Muscle of leg (tissue), 11 donors: ENCODE measurements around the gene PRICKLE1. TPM values are rescaled to one million over a fixed set of nuclear protein-coding genes. Genes with fewer than 3 reads are reported as not detected.

Experiments
- DNase-seq: peaks from one replicate; pipeline ENCODE4 v3.0.0; 2013
- H3K27ac ChIP-seq: one replicate; pipeline ENCODE4 v1.5.1; 2013; ENCODE audit warnings: mild to moderate bottlenecking, low read length, control low read depth
- H3K27me3 ChIP-seq: one replicate; pipeline ENCODE4 v1.6.1; 2013; ENCODE audit warnings: low read length; ENCODE audit not compliant: control insufficient read depth, insufficient read depth
- H3K36me3 ChIP-seq: one replicate; pipeline ENCODE4 v1.6.1; 2013; ENCODE audit warnings: low read length; ENCODE audit not compliant: control insufficient read depth, insufficient read depth
- H3K4me1 ChIP-seq: one replicate; pipeline ENCODE4 v1.6.1; 2013; ENCODE audit warnings: low read length; ENCODE audit not compliant: control insufficient read depth, insufficient read depth
- H3K4me3 ChIP-seq: one replicate; pipeline ENCODE4 v1.5.1; 2013; ENCODE audit warnings: low read length, control low read depth
- H3K9me3 ChIP-seq: replicated peaks from 2 replicates; pipeline ENCODE4 v1.6.1; 2013; ENCODE audit warnings: low read depth, low read length; ENCODE audit not compliant: control insufficient read depth
- WGBS: methylation state at CpG from one replicate; pipeline ENCODE4 v1.1.5; 2013; ENCODE audit warnings: missing lambda C conversion rate; ENCODE audit not compliant: insufficient coverage; 5-methylcytosine and 5-hydroxymethylcytosine counted together
- polyA plus RNA-seq, 8 donors: library from polyadenylated mRNA; unstranded; fragments of 120-200 nt; gene quantifications; one replicate each; pipeline versions ENCODE4 v1.2.1 to v1.2.3, GENCODE V29; 2013; ENCODE audit warnings: inconsistent platforms in 1 of 8, low replicate concordance in 1 of 8; ENCODE audit not compliant: insufficient read length in 8 of 8, insufficient read depth in 1 of 8
- total RNA-seq: library from RNA; stranded (reverse); fragments of 120-200 nt; gene quantifications from one replicate; pipeline ENCODE4 v1.2.4, GENCODE V29; 2013

The PRICKLE1 gene
- total and polyA plus RNA-seq, 9 donors: 12.9 to 32.3 (median 27.1) TPM

GRCh38 chr12:42410340-42410739 lies 179.2 kb downstream of the PRICKLE1 start:
- DNase-seq: no peak
- Histone ChIP-seq H3K4me1 (no peaks in the 10 kb centered on the region), H3K36me3 (peaks cover 4% of the 10 kb centered on the region), H3K4me3 (no peak overlapping the region), H3K27ac (no peak overlapping the region), H3K9me3 (no peaks in the 10 kb centered on the region), H3K27me3 (no peaks in the 10 kb centered on the region)
- WGBS: no CpG with 5 or more reads among the region's 1 CpG

DNA sequence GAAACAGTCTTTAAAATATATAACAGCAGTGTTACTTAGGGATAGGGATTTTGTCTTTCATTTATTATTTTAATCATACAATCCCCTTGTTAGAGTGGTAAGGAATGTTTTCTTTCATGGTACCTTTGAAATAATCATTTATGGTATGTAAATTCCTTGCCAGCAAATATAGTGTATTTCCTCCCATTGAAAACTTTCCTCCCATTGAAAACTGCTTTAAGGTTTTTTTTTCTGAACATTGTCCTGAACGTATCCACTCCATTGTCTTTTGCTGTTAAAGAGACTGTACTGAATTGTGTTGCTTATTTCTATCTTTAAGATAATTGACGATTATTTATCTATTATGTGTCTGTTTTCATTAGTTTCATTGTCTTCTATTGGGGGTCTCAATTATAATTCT lies 180.1 kb downstream of the PRICKLE1 start:
- Histone ChIP-seq H3K27ac (no peak overlapping the region), H3K4me1 (no peaks in the 10 kb centered on the region), H3K9me3 (no peaks in the 10 kb centered on the region), H3K4me3 (no peak overlapping the region), H3K36me3 (peaks cover 4% of the 10 kb centered on the region), H3K27me3 (no peaks in the 10 kb centered on the region)
- WGBS: no CpG with 5 or more reads among the region's 2 CpGs
- DNase-seq: no peak

DNA sequence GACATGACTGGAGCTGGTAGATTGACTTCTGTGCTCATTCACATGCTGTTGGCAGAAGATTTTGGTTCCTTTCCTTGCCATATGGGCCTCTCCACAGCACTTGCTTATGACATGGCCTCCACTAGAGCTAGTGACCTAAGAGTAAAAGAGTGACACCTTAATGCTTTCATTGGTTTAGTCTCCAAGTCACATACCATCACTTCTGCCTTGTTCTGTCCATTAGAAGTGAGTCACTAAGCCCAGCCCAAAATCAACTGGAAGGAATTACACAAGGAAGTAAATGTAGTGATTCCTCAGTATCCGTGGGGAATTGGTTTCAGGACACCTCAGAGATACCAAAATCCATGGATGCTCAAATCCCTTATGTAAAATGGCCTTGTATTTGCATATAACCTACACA lies 182.2 kb downstream of the PRICKLE1 start:
- Histone ChIP-seq H3K4me3 (no peak overlapping the region), H3K27ac (no peak overlapping the region), H3K4me1 (no peaks in the 10 kb centered on the region), H3K36me3 (peaks cover 4% of the 10 kb centered on the region), H3K27me3 (no peaks in the 10 kb centered on the region), H3K9me3 (no peaks in the 10 kb centered on the region)
- no CpG with 5 or more reads among the region's 1 CpG for whole genome bisulfite sequencing
- no peak for DNase-seq
